MG63 (cell line): ENCODE measurements around the gene MAML1. TPM values are rescaled to one million over a fixed set of nuclear protein-coding genes. Genes with fewer than 3 reads are reported as not detected.
"Not testable (repeated sequence)": the region's sequence is repeated elsewhere in the genome, so short reads cannot be mapped to it uniquely, and the experiment has no call there.

ENCODE experiments used
- DNase-seq: peaks from one replicate; pipeline ENCODE4 v3.0.0-alpha.2; 2020
- H3K27me3 ChIP-seq: fragments of 250-450 bp; sonication (Bioruptor Pico); 2 replicates; pipeline ENCODE4 v1.5.1; 2020; ENCODE audit warnings: mild to moderate bottlenecking, moderate library complexity
- H3K36me3 ChIP-seq: fragments of 250-450 bp; sonication (Bioruptor Pico); 2 replicates; pipeline ENCODE4 v1.5.1; 2020; ENCODE audit warnings: mild to moderate bottlenecking, moderate library complexity
- H3K4me3 ChIP-seq: fragments of 250-450 bp; sonication (Bioruptor Pico); 2 replicates; pipeline ENCODE4 v1.5.1; 2020; ENCODE audit warnings: mild to moderate bottlenecking, moderate library complexity
- H3K9me3 ChIP-seq: fragments of 250-450 bp; sonication (Bioruptor Pico); 2 replicates; pipeline ENCODE4 v1.5.1; 2020; ENCODE audit warnings: mild to moderate bottlenecking, moderate library complexity
- total RNA-seq: library from RNA; depleted of rRNA; stranded (reverse); fragments of >200 nt; shearing (Covaris generic); gene quantifications from 2 replicates; pipeline ENCODE4 v1.2.3, GENCODE V29; 2014; ENCODE audit warnings: low replicate concordance; rRNA removed

The MAML1 gene, protein sequence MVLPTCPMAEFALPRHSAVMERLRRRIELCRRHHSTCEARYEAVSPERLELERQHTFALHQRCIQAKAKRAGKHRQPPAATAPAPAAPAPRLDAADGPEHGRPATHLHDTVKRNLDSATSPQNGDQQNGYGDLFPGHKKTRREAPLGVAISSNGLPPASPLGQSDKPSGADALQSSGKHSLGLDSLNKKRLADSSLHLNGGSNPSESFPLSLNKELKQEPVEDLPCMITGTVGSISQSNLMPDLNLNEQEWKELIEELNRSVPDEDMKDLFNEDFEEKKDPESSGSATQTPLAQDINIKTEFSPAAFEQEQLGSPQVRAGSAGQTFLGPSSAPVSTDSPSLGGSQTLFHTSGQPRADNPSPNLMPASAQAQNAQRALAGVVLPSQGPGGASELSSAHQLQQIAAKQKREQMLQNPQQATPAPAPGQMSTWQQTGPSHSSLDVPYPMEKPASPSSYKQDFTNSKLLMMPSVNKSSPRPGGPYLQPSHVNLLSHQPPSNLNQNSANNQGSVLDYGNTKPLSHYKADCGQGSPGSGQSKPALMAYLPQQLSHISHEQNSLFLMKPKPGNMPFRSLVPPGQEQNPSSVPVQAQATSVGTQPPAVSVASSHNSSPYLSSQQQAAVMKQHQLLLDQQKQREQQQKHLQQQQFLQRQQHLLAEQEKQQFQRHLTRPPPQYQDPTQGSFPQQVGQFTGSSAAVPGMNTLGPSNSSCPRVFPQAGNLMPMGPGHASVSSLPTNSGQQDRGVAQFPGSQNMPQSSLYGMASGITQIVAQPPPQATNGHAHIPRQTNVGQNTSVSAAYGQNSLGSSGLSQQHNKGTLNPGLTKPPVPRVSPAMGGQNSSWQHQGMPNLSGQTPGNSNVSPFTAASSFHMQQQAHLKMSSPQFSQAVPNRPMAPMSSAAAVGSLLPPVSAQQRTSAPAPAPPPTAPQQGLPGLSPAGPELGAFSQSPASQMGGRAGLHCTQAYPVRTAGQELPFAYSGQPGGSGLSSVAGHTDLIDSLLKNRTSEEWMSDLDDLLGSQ
- 10.6 and 21.3 TPM in 2 replicates for total RNA-seq

DNA sequence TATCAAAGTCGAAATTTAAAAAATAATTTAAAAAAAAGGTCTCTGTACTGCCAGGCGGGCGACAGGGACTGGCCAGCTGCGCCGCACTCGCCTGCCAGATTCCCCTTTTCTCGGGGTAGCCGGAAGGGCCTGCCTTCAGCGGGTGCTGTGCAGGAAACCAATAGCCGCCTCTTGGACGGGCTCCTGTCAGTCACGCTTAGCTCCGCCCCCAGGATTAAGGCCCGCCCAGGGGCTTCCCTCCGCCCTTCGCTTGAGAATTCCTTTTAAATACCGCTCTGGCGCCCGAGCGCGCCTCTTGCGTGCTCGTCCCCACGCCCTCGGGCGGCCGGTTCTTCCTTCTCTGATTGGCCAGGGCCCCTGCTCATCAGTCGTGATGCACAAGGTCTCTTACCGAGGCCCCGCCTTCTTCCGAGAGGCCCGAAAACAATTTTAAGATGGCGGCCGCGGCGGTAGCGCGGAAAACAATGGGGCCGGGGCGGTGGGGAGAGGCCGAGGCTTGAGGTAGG, at the start of gene MAML1:
TSS of gene MAML1 (plus strand) at position 411 of the 506 bp plus-strand sequence. CDS start 291 bp downstream, outside the sequence.
- Histone ChIP-seq H3K27me3 (no peaks in the 10 kb centered on the region), H3K4me3 (peak within 1 kb of the TSS; percentile 75), H3K36me3 (peaks cover 61% of the 10 kb centered on the region), H3K9me3 (no peaks in the 10 kb centered on the region)
- peak; percentile 100 for DNase-seq

DNA sequence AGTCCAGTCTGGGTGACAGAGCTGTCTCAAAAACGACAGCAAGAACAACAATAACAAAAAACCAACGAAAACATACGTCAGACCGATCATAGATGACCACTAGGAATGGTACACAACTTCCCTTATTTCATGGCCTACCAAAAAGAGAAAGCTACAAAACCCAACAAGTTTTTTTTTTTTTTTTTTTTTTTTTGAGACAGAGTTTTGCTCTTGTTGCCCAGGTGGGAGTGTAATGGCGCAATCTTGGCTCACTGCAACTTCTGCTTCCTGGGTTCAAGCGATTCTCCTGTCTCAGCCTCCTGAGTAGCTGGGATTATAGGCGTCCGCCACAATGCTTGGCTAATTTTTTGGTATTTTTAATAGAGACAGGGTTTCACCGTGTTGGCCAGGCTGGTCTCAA, 43.4 kb upstream of the MAML1 start:
- H3K4me3 ChIP-seq, DNase-seq, H3K9me3 ChIP-seq, H3K36me3 ChIP-seq, H3K27me3 ChIP-seq: not testable (repeated sequence)

DNA sequence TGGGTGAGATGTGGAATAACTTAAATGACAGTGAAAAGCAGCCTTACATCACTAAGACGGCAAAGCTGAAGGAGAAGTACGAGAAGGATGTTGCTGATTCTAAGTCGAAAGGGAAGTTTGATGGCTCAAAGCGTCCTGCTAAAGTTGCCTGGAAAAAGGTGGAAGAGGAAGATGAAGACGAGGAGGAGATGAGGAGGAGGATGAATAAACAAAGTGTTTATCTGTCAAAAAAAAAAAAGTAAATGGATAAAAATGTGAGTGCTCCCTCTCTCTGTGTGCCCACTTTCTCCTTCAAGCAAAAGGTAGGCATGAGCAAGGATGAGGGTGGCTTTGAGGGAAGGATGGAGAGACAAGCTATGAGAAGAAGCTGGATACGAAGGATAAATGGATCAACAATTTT, 38.1 kb upstream of the MAML1 start:
- no peak overlapping the region for H3K4me3 ChIP-seq
- no peaks in the 10 kb centered on the region for H3K27me3 ChIP-seq
- DNase-seq, result no peak
- H3K9me3 ChIP-seq, result no peaks in the 10 kb centered on the region
- peaks cover 9% of the 10 kb centered on the region for H3K36me3 ChIP-seq

DNA sequence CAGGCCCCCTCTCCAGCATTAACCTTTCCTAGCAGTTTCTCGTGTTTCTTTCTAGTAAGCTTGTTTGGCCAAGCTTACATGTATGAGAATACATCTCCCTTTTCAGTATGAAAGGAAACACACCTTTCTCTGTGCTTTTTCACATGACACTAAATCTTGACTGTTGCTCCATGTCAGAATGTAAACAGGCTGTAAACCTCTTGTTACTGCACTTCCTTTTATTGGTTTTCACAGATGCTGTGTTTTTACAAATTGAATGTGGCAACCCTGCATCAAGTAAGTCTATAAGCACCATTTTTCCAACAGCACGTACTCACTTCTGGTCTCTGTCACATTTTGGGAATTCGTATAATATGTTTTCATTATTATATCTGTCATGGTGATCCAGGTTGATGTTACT, 36.0 kb upstream of the MAML1 start:
- Histone ChIP-seq H3K36me3 (peaks cover 28% of the 10 kb centered on the region), H3K4me3 (no peak overlapping the region), H3K27me3 (no peaks in the 10 kb centered on the region), H3K9me3 (no peaks in the 10 kb centered on the region)
- no peak for DNase-seq

DNA sequence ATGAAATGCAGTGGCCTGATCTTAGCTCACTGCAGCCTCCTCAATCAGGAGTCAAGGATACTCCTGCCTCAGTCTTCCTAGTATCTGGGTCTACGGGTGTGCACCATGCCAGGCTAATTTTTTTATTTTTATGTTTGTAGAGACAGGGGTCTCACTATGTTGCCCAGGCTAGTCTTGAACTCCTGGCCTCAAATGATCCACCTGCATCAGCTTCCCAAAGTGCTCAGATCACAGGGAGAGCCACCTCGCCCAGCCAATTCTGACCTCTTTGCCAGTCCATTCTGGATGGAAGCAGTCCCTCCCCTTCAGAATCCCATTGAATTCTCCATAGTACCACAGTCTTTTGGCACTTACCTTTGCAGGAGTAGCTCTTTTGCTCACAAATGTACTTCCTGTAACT, 35.5 kb upstream of the MAML1 start:
- Histone ChIP-seq H3K9me3 (no peaks in the 10 kb centered on the region), H3K4me3 (no peak overlapping the region; the same call in 1 of the 2 replicates), H3K36me3 (peaks cover 32% of the 10 kb centered on the region), H3K27me3 (no peaks in the 10 kb centered on the region)
- no peak for DNase-seq

DNA sequence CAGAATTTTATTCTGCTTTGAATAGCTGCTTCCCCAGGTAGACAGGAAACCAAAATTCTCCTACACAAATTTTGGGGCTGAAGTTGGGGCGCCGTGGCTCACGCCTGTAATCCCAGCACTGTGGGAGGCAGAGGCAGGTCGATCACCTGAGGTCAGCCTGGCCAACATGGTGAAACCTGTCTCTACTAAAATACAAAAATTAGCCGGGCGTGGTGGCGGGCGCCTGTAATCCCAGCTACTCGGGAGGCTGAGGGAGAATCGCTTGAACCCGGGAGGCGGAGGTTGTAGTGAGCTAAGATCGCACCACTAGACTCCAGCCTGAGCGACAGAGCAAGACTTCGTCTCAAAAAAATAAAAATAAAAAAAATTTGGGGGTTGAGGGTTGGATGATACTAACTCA, 35.1 kb upstream of the MAML1 start:
- not testable (repeated sequence) for DNase-seq, H3K9me3 ChIP-seq, H3K27me3 ChIP-seq
- peak overlapping the region; percentile 99 for H3K4me3 ChIP-seq
- peaks cover 35% of the 10 kb centered on the region for H3K36me3 ChIP-seq

DNA sequence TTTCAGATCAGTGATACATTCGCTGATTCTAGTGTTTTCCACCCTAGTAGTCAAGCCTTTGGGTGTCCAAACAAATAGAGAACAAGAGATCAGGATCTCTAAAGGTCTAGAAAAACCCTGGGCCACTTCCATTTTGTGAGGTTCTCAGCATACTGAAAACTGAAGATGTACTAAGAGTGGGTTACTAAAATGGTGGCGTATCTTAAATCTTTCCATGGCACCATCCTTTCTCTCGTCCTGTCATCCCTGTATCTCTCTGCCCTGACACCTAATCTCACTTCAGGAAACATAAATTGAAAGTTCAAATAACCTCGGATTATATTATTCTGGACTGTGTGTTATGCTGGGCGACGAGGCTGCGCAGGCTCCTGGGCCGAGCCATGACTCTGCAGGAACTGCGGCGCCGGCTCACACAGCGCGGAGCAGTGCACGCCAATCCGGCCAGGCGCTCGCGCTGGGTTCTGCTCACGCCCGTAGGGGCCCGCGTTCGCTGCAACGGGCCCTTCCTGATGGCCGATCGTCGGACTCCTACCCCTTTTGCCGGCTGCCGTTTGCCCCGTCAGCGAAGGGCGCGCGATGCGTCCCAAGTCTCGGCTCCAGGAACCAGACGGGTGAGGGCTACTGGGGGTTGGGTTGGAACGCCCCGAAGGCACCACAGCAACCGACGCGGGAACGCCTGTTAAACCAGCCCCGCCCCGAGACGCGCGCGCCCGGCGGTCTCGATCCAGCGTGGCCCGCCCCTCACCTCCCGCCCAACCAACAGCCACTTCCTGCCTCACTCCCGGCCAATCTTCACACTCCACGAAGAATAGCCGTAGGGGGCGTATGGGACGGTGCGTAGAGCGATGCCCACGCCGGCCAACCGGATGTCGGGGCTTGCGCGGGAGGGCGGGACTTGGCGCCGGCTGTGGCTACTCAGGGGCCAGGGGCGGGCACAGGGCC, 34.4 kb upstream of the MAML1 start:
- Histone ChIP-seq H3K27me3 (no peaks in the 10 kb centered on the region), H3K4me3 (peak overlapping the region; percentile 99), H3K36me3 (peaks cover 42% of the 10 kb centered on the region), H3K9me3 (no peaks in the 10 kb centered on the region)
- peak; percentile 100 for DNase-seq

DNA sequence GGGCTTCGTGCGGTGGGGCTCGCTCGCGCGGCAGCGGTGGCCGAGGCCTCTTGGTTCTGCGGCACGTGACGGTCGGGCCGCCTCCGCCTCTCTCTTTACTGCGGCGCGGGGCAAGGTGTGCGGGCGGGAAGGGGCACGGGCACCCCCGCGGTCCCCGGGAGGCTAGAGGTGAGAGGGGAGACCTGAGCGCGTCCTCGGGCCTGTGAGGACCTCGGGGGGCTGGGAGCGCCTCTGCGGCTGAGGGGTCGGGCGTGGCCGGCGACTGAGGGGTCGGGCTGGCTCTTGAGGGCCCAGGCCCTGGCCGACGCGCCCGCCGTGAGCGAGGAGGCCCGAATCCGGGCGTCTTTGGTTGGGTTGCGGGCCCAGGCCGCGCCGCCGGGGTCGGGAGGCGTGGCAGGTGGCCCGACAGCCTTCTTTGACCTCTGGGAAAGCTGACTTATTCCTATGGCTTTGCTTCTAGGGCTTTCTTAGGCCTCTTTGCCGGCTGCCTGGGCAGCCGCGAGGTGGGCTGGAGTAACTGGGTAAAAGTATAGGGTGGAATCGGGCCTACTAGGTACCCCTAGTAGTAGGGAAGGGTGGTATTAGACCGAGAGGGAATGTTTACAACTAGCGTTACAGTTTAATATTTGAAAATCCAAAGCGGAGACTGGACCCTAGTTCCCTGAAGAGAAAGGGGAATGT, 33.5 kb upstream of the MAML1 start, which contains the start of gene CANX:
TSS of gene CANX (plus strand) at position 33 of the 681 bp plus-strand sequence. CDS start 6,715 bp downstream, outside the sequence.
- Histone ChIP-seq H3K36me3 (peaks cover 50% of the 10 kb centered on the region), H3K4me3 (peak within 1 kb of the TSS; percentile 99), H3K27me3 (no peaks in the 10 kb centered on the region)

DNA sequence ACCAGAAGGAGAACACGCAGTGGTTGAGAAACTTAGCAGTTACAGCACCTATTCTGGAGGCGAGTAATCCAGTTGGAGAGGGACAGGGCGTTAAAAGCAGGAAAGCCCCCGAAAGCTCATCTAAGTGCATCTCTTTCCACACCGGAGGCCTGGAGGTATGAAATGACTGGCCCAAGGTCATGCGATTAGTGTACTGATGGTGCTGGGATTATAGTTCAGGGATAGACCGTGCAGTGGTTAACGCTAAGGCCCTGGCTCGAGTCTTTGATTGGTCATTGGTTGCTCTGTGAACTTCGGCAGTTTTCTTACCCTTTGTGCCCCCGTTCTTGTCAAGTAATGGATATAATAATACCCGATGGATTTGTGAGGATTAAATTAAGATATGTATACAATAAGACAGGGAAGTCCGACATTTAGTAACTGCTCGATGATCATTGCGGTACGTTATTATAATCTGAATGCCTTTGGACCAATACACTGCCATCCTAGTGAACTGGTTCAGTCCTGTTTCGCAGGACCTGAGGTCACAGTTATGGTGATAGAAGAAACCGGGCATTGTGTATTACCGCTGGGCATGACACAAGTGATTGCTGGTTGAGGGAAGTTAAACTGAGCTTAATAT, 32.9 kb upstream of the MAML1 start:
- no peaks in the 10 kb centered on the region for H3K9me3 ChIP-seq
- peaks cover 57% of the 10 kb centered on the region for H3K36me3 ChIP-seq
- DNase-seq, result peak; percentile 28
- H3K4me3 ChIP-seq, result peak overlapping the region; percentile 99
- H3K27me3 ChIP-seq, result no peaks in the 10 kb centered on the region

More for the DNA sequence above, 33.5 kb upstream of the MAML1 start, which contains the start of gene CANX:
- DNase-seq, result no peak
- no peaks in the 10 kb centered on the region for H3K9me3 ChIP-seq

DNA sequence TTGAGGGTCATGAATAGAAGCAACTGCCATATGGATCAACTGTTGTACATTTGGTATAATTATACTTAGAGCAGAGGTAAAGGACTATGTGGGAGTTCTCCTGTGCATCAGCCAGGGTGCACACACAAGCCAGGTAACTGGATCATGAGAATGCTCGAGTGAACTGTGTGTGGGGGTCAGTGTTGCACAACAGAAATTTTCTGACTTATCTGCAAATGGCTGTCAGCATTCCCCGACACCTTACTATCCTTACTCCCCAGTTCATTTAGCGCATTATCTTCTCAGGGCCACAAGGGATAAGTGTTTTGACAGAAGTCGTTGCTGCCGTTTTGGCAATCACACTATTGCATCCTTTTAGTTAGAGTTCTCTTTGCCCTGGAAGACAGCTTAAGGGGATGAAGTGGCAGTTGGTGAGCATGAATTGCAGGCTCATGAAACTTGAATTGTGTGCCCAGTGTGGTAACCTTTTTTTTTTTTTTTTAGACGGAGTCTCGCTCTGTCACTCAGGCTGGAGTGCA, 32.2 kb upstream of the MAML1 start:
- H3K27me3 ChIP-seq, result no peaks in the 10 kb centered on the region
- H3K9me3 ChIP-seq, result no peaks in the 10 kb centered on the region
- H3K36me3 ChIP-seq, result peaks cover 64% of the 10 kb centered on the region
- peak overlapping the region; percentile 99 for H3K4me3 ChIP-seq
- no peak for DNase-seq

DNA sequence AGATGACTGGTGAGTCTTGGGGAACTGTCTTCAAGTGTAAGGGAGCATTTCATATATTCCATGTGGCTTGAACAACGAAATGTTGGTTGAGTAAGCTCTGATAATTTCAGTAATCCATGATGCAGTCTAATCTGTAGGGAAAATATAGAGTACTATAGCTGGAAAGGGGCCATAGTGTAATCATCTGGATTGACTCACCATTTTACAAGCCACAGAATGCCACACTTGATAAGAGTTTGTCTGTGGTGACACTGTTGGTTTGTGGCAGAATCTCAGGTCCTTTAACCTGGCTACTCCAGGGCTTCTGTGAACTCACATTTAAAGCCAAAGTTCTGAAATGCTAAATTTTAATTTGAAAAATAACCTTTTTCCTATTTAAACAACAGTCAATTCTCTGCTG, 16.3 kb upstream of the MAML1 start:
- no peaks in the 10 kb centered on the region for H3K9me3 ChIP-seq
- no peak for DNase-seq
- no peaks in the 10 kb centered on the region for H3K27me3 ChIP-seq
- H3K4me3 ChIP-seq, result no peak overlapping the region
- peaks cover 99% of the 10 kb centered on the region for H3K36me3 ChIP-seq

DNA sequence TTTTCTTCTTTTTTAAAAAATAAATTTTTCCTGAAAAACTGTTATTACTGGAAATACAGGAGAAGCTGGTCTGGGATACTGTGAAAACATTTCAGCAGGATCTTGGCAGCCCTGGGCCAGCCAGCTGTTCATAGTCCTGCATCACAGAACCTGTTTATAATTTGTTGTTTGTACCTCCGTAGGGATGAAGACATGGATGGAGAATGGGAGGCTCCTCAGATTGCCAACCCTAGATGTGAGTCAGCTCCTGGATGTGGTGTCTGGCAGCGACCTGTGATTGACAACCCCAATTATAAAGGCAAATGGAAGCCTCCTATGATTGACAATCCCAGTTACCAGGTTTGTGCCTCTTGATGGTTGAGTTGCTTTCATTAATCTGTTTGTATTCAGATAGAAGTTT, 12.4 kb upstream of the MAML1 start:
- Histone ChIP-seq H3K36me3 (peaks cover 100% of the 10 kb centered on the region), H3K4me3 (no peak overlapping the region), H3K9me3 (no peaks in the 10 kb centered on the region), H3K27me3 (no peaks in the 10 kb centered on the region)
- DNase-seq, result peak; percentile 51

DNA sequence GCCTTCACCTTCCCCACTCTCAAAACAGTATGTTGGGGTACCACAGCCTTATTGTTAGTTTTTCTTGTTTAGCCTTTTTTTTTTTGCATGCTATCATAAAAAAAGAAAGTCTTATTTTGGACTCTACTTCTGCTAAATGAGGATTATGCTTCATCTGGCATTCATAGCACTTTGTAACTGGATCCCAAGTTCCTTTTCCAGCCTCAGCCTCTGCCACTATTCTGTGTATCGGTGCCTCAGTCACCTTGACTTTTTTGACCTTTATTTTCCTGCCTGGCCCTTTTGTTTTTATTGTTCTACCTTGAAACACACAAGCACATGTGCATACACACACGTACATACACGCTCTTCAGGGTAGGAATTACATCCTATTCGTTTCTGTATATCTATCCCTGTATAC, 8.5 kb upstream of the MAML1 start:
- H3K9me3 ChIP-seq, result no peaks in the 10 kb centered on the region
- no peak for DNase-seq
- no peaks in the 10 kb centered on the region for H3K27me3 ChIP-seq
- H3K4me3 ChIP-seq, result no peak overlapping the region
- H3K36me3 ChIP-seq, result peaks cover 100% of the 10 kb centered on the region

DNA sequence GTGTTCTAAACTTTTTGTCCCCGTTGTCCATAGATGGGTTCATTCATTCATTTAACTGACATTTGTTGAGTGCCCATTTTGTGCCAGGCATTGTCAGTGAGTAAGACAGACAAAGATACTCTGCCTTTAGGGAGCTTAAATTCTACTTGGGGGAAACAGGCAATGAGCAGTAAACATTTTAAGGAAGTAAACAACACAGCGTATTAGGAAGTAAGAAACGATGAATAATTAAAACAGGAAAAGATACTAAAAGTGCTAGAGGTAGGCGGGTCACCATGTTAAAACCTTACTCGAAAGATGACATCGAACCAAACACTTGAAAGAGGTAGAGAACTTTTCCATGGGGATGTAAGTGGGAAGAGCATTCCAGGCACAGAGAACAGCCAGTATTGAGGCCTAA, 5.5 kb upstream of the MAML1 start:
- Histone ChIP-seq H3K36me3 (peaks cover 91% of the 10 kb centered on the region), H3K27me3 (no peaks in the 10 kb centered on the region), H3K9me3 (no peaks in the 10 kb centered on the region), H3K4me3 (no peak overlapping the region)
- DNase-seq, result no peak

DNA sequence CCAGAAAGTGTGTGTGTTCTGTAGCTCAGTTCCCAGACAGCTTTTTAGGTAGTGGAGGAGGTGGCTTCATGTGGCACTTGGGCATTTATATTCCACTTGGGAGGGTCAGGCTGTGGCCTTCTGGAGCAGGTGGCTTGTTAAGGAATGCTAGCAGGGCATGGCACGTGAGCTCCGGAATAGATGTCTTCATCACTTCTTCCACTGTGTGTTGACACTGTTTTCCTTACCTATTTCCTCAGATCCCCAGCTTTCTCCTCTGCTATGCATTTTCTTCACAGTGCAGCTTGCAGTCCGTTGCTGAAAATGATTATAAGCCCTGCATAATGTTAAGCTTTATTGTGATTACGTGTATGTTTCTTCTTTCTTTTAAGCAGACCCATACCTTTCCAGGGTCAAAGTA, 3.3 kb upstream of the MAML1 start:
- H3K9me3 ChIP-seq, result no peaks in the 10 kb centered on the region
- no peak overlapping the region for H3K4me3 ChIP-seq
- H3K27me3 ChIP-seq, result no peaks in the 10 kb centered on the region
- DNase-seq, result no peak
- peaks cover 71% of the 10 kb centered on the region for H3K36me3 ChIP-seq
